Fibroblast of the aortic adventitia (primary cell): ENCODE measurements around the gene TFAP2A. TPM values are rescaled to one million over a fixed set of nuclear protein-coding genes. Genes with fewer than 3 reads are reported as not detected.

Source experiments
- DNase-seq: peaks from one replicate; pipeline ENCODE4 v3.0.0-alpha.2; 2010; ENCODE audit warnings: low read depth
- H3K4me3 ChIP-seq: 2 replicates; pipeline ENCODE4 v1.5.1; 2011; ENCODE audit warnings: low read depth, mild to moderate bottlenecking, control low read depth, low read length, moderate library complexity
- CTCF ChIP-seq: IDR thresholded peaks from 2 replicates; pipeline ENCODE4 v1.5.1; 2011; ENCODE audit warnings: mild to moderate bottlenecking, low read length, control low read depth, inconsistent platforms; ENCODE audit not compliant: insufficient read depth
- total RNA-seq: library from RNA; depleted of rRNA; stranded (reverse); fragments of >200 nt; gene quantifications from 2 replicates; pipeline ENCODE4 v1.2.3, GENCODE V29; 2012; ENCODE audit warnings: low replicate concordance

TFAP2A gene
- total RNA-seq, 1 donor: 1.4 TPM

- TF ChIP-seq CTCF: peak; percentile 19
- no peak for DNase-seq
- no peak overlapping the region for H3K4me3 ChIP-seq
Observed at GRCh38 chr6:10421158-10421920, 6.5 kb upstream of the TFAP2A start.

GRCh38 chr6:10420546-10421157 is 5.8 kb upstream of the TFAP2A start:
- no peak for TF ChIP-seq CTCF
- H3K4me3 ChIP-seq: no peak overlapping the region
- no peak for DNase-seq

GRCh38 chr6:10419749-10420545 is 5.1 kb upstream of the TFAP2A start:
- DNase-seq: no peak
- H3K4me3 ChIP-seq: no peak overlapping the region
- TF ChIP-seq CTCF: no peak

GRCh38 chr6:10418862-10419748 is 4.2 kb upstream of the TFAP2A start:
- TF ChIP-seq CTCF: no peak
- no peak for DNase-seq
- peak overlapping the region; percentile 25 for H3K4me3 ChIP-seq

GRCh38 chr6:10418361-10418861 is 3.5 kb upstream of the TFAP2A start:
- TF ChIP-seq CTCF: no peak
- no peak for DNase-seq
- H3K4me3 ChIP-seq: no peak overlapping the region

GRCh38 chr6:10417681-10418104 is 2.8 kb upstream of the TFAP2A start:
- TF ChIP-seq CTCF: no peak
- no peak for DNase-seq
- no peak overlapping the region for H3K4me3 ChIP-seq
